PC-9 (cell line): ENCODE data around the gene STXBP2. TPM values are rescaled to one million over a fixed set of nuclear protein-coding genes. Genes with fewer than 3 reads are reported as not detected.
"Not testable (repeated sequence)": the region's sequence is repeated elsewhere in the genome, so short reads cannot be mapped to it uniquely, and the experiment has no call there.

Experiments used
- BruUV-seq: library from RNA; stranded (reverse); fragments of 400-500 nt; replicated peaks from 2 replicates; lab custom pipeline; 2021; lab: Mats Ljungman, UMichigan
- CTCF ChIA-PET: fragments of 300-600 bp; sonication (Branson Sonifier 250); formaldehyde crosslinking; loops from one replicate; lab custom pipeline; 2022; ENCODE audit warnings: antibody characterized with exemption; lab: Charles Lee
- POLR2A ChIA-PET: fragments of 300-600 bp; sonication (Branson Sonifier 250); formaldehyde crosslinking; loops from one replicate; lab custom pipeline; 2022; ENCODE audit warnings: antibody characterized with exemption; ENCODE audit not compliant: unreplicated experiment; lab: Charles Lee
- DNase-seq, 2 experiments: peaks; one replicate each; pipeline versions ENCODE4 v3.0.0 to v3.0.0-alpha.2; 2015 to 2022; ENCODE audit warnings: mixed read lengths in 1 of 2
- H2AFZ ChIP-seq: fragments of 200-600 bp; sonication (generic); 2 replicates; pipeline ENCODE4 v1.8.1; 2017; ENCODE audit warnings: antibody characterized with exemption
- H3F3A ChIP-seq: fragments of 200-600 bp; sonication (generic); 2 replicates; pipeline ENCODE4 v1.8.1; 2017; ENCODE audit warnings: antibody characterized with exemption, mild to moderate bottlenecking, low read depth; ENCODE audit not compliant: insufficient read depth
- H3K27ac ChIP-seq: fragments of 200-600 bp; sonication (generic); 2 replicates; pipeline ENCODE4 v1.6.1; 2016; ENCODE audit warnings: mixed run types
- H3K27me3 ChIP-seq: fragments of 200-600 bp; sonication (generic); 2 replicates; pipeline ENCODE4 v1.6.1; 2016; ENCODE audit warnings: low read depth, mixed run types; ENCODE audit not compliant: insufficient read depth
- H3K36me3 ChIP-seq: fragments of 200-600 bp; sonication (generic); 2 replicates; pipeline ENCODE4 v1.6.1; 2016; ENCODE audit warnings: low read depth, mixed run types
- H3K4me1 ChIP-seq: fragments of 200-600 bp; sonication (generic); replicated peaks from 2 replicates; pipeline ENCODE4 v1.6.1; 2016; ENCODE audit warnings: mixed run types; ENCODE audit not compliant: insufficient read depth
- H3K4me2 ChIP-seq: fragments of 200-600 bp; sonication (generic); 2 replicates; pipeline ENCODE4 v1.6.1; 2017; ENCODE audit warnings: mixed run types
- H3K4me3 ChIP-seq: fragments of 200-600 bp; sonication (generic); 2 replicates; pipeline ENCODE4 v1.6.1; 2016; ENCODE audit warnings: mixed run types
- H3K79me2 ChIP-seq: fragments of 200-600 bp; sonication (generic); 2 replicates; pipeline ENCODE4 v1.6.1; 2017; ENCODE audit warnings: low read depth, mixed run types
- H3K9me2 ChIP-seq: fragments of 200-600 bp; sonication (generic); 2 replicates; pipeline ENCODE4 v1.8.1; 2017; ENCODE audit warnings: mild to moderate bottlenecking; ENCODE audit not compliant: insufficient read depth
- H3K9me3 ChIP-seq: fragments of 200-600 bp; sonication (generic); 2 replicates; pipeline ENCODE4 v1.8.1; 2016; ENCODE audit warnings: low read depth; ENCODE audit not compliant: insufficient read depth
- H4K20me1 ChIP-seq: fragments of 200-600 bp; sonication (generic); 2 replicates; pipeline ENCODE4 v1.8.1; 2017; ENCODE audit not compliant: insufficient read depth
- CTCF ChIP-seq: fragments of 200-600 bp; sonication (generic); conservative IDR thresholded peaks from 2 replicates; pipeline ENCODE4 v1.6.1; 2017; ENCODE audit warnings: mixed run types, antibody characterized with exemption, mild to moderate bottlenecking, moderate library complexity
- EZH2 ChIP-seq: fragments of 200-600 bp; sonication (generic); IDR thresholded peaks from 2 replicates; pipeline ENCODE4 v1.8.0; 2017; ENCODE audit warnings: antibody characterized with exemption, low read depth
- intact Hi-C: fragments of 100-400 bp; cut with micrococcal nuclease; formaldehyde crosslinking; loops from one replicate; pipeline ENCODE4 v1.10.0; 2022; ENCODE audit not compliant: unreplicated experiment
- total RNA-seq: library from RNA; stranded (reverse); gene quantifications from 2 replicates; pipeline ENCODE4 v1.2.3, GENCODE V29; 2021

The STXBP2 gene
- total RNA-seq, 1 experiment from 2014 or later: 148 TPM

GRCh38 chr19:7642295-7643030, 5.6 kb downstream of the STXBP2 start:
- Histone ChIP-seq H3F3A (peaks cover 41% of the 10 kb centered on the region), H3K79me2 (peaks cover 26% of the 10 kb centered on the region), H3K4me2 (no peak overlapping the region), H2AFZ (no peak overlapping the region), H3K4me1 (peaks cover 8% of the 10 kb centered on the region; the same call in 1 of the 2 replicates), H4K20me1 (peaks cover 13% of the 10 kb centered on the region), H3K27ac (no peak overlapping the region), H3K27me3 (no peaks in the 10 kb centered on the region), H3K36me3 (no peaks in the 10 kb centered on the region), H3K4me3 (no peak overlapping the region), H3K9me3 (no peaks in the 10 kb centered on the region; the same call in 1 of the 2 replicates), H3K9me2 (no peaks in the 10 kb centered on the region)
- no TSS peak for BruUV-seq
- DNase-seq: no peak
- TF ChIP-seq CTCF: no peak
- no peak for TF ChIP-seq EZH2
- ChIA-PET CTCF (no interaction called here), POLR2A (interaction anchor here (0.6 kb wide), 1 partner anchor 23 kb away, joined by 3 read pairs; no protein-coding TSS in a partner anchor)
- intact Hi-C loops: no loop called here

DNA sequence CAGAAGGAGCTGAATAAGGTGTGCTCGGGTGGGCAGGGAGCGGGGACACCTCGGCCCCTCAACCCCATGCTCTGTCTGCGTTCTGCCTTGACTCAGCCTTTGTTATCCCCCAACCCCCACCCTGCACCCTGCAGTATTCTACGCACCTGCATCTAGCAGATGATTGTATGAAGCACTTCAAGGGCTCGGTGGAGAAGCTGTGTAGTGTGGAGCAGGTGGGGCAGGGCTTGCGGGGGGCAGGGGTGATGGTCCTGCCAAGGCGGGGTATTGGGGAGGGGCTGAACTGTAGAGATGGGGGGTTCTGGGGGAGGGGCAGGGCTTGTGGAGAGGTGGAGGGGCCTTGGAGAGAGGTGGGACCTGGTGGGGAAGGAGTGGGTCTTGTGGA, 6.1 kb downstream of the STXBP2 start:
- TF ChIP-seq EZH2 (no peak), CTCF (no peak)
- H3F3A ChIP-seq: peaks cover 39% of the 10 kb centered on the region
- intact Hi-C loops: no loop called here

GRCh38 chr19:7643629-7644549, 7.0 kb downstream of the STXBP2 start:
- POLR2A ChIA-PET: interaction anchor here (0.6 kb wide), 1 partner anchor 16 kb away, joined by 4 read pairs; no protein-coding TSS in a partner anchor
- H3K27ac ChIP-seq, H3K27me3 ChIP-seq, BruUV-seq, H3K4me1 ChIP-seq, H3K4me2 ChIP-seq, H3K9me3 ChIP-seq, H3K9me2 ChIP-seq, H3K4me3 ChIP-seq, H3K36me3 ChIP-seq, intact Hi-C loops, H2AFZ ChIP-seq, CTCF ChIA-PET: not testable (repeated sequence)
- Histone ChIP-seq H4K20me1 (peaks cover 10% of the 10 kb centered on the region), H3F3A (peaks cover 37% of the 10 kb centered on the region), H3K79me2 (peaks cover 11% of the 10 kb centered on the region; the same call in 1 of the 2 replicates)
- peak; percentile 29 to 63 for DNase-seq

More for the DNA sequence above, 6.1 kb downstream of the STXBP2 start:
- H3K4me3 ChIP-seq: no peak overlapping the region
- no peaks in the 10 kb centered on the region; the same call in 1 of the 2 replicates for H3K9me3 ChIP-seq
- no peak overlapping the region for H3K4me2 ChIP-seq
- no peak for DNase-seq
- peaks cover 4% of the 10 kb centered on the region; the same call in 1 of the 2 replicates for H3K4me1 ChIP-seq
- ChIA-PET CTCF (no interaction called here), POLR2A (interaction anchor here (0.6 kb wide), 1 partner anchor 24 kb away, joined by 3 read pairs; no protein-coding TSS in a partner anchor)
- H2AFZ ChIP-seq: no peak overlapping the region
- peaks cover 13% of the 10 kb centered on the region for H4K20me1 ChIP-seq
- H3K36me3 ChIP-seq: no peaks in the 10 kb centered on the region
- H3K27ac ChIP-seq: no peak overlapping the region
- H3K79me2 ChIP-seq: peaks cover 20% of the 10 kb centered on the region
- BruUV-seq: no TSS peak
- no peaks in the 10 kb centered on the region for H3K27me3 ChIP-seq
- H3K9me2 ChIP-seq: no peaks in the 10 kb centered on the region
